GM19468 (cell line): ENCODE data around the gene MITF.

ENCODE experiments used
- ATAC-seq: cut with Tn5 transposase; IDR thresholded peaks from one replicate; pipeline ENCODE4 v1.9.1; 2021; ENCODE audit warnings: mild to moderate bottlenecking, moderate library complexity, moderate number of reproducible peaks; ENCODE audit not compliant: unreplicated experiment; ENCODE audit errors: extremely low read depth

Gene MITF

GRCh38 chr3:69998759-69999139 lies 259.5 kb downstream of the MITF start:
- no peak for ATAC-seq

- ATAC-seq = no peak
Observed at GRCh38 chr3:69999140-70000027, 260.1 kb downstream of the MITF start, which contains the start of gene SAMMSON. Gene SAMMSON (plus strand): TSS chr3:69999733.

GRCh38 chr3:70000028-70000410 lies 260.8 kb downstream of the MITF start:
- no peak for ATAC-seq

- no peak for ATAC-seq
Observed at GRCh38 chr3:70000563-70001081, 261.4 kb downstream of the MITF start.

GRCh38 chr3:70003119-70003518 lies 263.9 kb downstream of the MITF start:
- ATAC-seq = no peak

GRCh38 chr3:70006089-70006488 lies 266.8 kb downstream of the MITF start:
- ATAC-seq = no peak

GRCh38 chr3:70010346-70010745 lies 271.1 kb downstream of the MITF start:
- no peak for ATAC-seq

GRCh38 chr3:70011582-70011981 lies 272.3 kb downstream of the MITF start:
- no peak for ATAC-seq
